NCI-H1105 (cell line): ENCODE data around the gene NRXN2.
"Not testable (repeated sequence)": the region's sequence is repeated elsewhere in the genome, so short reads cannot be mapped to it uniquely, and the experiment has no call there.

Source experiments
- DNase-seq: peaks from one replicate; lab custom pipeline; 2025; lab: John Stamatoyannopoulos, UW

NRXN2 gene

DNA sequence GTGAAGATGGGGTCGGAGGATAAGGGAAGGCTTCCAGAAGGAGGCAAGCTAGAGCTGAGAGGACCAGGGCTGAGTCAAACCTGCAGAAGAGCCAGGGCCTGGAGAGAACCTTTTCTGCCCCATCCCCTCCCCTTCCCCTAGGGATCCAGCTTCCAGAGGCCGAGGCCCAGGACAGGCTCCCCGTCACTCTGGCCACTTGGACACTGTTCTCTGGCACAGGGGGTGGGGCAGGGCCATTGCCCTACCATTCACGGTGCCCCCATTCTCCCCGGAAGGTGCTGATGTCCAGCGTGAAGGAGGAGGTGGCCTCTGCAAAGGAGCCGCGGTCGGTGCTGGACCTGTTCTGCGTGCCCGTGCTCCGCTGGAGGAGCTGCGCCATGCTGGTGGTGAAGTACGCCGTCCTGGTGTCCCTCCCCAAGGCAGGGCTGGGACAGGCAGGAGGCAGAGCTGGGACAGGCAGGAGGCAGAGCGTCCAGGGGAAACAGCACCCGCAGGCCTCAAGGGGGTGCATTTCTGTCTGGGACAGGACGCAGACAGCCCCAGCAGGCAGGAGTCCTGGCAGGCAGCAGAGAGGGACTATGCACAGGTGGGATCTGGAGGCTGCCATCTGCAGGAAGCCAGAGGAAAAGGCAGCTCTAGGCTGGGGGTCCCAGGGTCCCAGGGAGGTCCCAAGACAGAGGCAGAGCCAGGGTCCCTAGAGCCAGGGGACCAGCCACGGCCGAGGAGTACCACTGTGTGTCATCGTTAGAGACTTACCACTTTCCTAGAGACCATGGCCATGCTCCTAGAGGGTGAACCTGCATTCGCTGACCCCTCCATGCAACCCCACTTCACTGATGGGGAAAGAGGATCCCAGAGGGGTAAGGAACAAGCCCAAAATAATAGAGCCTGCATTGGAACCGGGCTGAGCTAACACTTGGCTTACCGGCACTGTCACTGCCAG lies 157.8 kb downstream of the NRXN2 start:
- no peak for DNase-seq

DNA sequence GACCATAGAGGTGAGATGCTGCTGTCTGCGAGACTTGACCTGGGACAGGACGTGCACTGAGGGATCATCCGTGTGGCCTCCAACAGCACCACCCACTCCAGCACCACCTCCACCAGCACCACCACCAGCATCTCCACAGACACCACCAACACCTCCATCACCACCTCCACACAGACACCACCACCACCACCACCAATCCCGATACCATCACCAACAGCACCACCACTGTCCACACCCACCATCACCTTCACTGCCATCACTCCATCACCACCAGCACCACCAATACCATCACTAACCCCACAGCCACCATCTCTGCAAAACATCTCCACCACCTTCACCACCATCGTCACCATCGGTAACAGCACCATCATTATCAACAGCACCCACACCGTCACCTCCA lies 158.6 kb downstream of the NRXN2 start:
- DNase-seq, result no peak

DNA sequence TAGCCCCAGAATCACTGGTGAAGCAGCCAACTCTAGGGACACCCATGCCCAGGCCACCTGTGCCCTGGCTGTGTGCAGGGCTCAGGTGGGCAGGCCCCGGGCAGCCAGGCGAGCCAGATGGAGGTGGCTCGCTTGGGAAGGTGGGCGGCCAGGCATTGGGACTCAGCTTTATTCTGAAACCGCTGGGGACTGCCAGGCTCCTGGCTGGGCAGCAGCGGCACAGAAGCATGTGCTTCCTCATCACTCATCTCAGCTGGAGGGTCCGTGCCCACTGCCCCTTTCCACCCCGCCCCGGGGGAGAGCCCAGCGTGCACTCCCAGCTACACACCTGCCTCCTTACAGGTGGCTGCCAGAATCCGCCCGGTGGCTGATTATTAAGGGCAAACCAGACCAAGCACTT lies 159.0 kb downstream of the NRXN2 start:
- DNase-seq, result no peak

DNA sequence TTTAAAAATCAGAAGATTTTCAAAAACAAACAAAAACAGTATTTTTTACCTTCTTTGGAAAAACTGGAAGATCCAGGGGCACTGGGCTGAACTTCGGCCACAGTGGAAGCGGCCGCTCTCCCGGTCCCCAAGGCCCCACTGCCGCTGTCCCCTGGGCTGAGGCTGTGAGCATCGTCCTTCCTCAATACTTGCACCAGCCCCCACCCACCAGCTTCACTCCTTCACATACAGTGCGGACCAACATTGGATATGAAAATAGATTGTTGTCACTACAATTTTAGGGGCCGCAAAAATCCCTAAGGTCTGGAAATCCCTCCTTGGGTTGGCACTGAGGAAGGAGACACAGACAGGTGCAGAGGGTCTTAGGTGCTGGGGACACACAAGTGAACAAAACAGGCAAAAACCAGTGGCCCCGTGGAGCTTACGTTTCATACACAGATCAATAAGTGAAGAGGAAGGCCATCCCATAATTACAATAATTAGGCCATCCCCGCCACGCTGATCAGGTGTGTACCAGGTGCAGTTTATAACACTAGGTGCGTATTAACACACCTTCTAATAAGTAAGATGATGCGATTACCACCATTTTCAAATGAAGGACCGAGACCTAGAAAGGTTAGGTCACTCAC lies 160.2 kb downstream of the NRXN2 start:
- DNase-seq, result no peak

DNA sequence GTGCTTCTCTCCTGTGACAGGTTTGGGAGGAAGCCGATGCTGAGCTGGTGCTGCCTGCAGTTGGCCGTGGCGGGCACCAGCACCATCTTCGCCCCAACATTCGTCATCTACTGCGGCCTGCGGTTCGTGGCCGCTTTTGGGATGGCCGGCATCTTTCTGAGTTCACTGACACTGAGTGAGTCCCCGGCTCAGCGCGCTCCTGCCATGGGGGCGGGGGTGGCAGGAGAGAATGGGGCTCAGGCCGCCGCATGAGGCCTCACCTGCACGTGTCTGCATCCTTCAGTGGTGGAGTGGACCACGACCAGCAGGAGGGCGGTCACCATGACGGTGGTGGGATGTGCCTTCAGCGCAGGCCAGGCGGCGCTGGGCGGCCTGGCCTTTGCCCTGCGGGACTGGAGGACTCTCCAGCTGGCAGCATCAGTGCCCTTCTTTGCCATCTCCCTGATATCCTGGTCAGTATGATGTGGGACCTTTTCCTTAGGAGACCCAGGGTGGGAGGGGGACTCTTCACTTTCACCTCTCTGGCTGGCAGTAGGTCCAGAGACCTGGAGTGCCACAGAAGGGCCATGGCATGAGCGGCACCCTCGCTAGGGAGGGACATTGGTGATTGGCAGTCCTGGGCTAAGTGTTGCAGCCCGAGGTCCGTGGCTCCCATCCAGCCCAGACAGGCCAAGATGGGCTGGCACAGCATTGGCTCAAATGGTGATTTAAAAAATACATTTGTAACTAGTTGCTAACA lies 160.8 kb downstream of the NRXN2 start:
- no peak for DNase-seq

DNA sequence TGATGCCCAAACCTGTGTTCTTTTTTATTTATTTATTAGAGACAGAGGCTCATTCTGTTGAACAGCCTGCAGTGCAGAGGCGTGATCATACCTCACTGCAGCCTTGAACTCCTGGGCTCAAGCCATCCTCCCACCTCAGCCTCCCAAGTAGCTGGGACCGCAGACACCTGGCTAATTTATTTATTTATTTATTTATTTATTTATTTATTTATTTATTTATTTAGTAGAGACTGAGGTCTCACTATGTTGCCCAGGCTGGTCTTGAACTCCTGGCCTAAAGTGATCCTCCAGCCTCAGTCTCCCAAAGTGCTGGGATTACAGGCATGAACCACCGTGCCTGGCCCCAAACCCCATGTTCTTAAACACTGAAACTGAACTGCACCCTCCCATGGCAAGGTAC lies 161.6 kb downstream of the NRXN2 start:
- DNase-seq, result not testable (repeated sequence)

DNA sequence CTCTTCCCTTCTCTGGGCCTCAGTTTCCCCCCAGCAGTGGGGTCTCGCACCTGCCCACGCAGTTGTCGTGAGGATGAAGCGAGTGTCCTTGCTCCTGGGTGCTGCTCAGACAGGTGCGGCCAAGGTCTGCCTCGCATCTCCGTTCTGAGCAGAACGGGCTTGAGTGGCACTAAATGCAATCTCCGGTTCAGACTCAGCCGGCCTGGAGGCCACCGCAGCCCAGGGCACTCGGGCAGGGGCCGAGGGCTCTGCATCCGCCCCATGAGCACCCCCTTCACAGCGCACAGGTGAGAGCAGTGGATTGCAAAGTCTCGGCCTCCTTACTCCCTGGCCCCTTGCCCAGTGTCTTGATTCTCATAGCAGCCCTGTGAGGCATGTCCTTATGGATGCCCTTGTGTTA lies 162.1 kb downstream of the NRXN2 start:
- no peak for DNase-seq

DNA sequence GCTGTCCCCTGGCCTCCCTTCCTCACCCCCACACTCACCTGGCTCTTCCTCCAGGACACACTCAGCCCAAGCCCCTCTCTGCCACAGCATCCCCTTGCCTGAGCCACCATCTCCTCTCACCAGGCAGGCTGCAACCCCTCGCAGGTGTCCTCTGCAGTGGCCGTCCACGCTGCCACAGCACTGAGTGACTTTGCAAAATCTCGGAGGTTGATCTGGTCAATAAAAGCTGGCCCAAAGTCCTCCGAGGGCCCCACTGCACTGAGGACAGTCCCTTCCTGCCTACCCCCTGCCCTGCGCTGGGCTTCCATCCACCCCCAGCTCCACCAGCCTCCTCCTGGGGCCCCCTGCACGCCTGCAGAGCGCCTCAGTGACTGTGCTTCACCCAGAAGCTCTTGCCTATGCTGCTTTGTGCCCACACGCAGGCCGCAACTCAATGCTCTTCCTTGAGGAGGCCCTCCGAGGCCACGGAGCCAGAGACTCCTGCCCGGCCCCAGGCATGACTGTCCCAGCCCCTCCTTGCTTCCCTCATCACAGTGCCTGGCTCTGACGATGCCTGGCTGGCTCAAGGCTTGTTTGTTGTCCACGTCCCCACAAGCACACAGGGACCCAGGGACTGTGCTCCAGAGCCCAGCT lies 162.7 kb downstream of the NRXN2 start:
- no peak for DNase-seq

DNA sequence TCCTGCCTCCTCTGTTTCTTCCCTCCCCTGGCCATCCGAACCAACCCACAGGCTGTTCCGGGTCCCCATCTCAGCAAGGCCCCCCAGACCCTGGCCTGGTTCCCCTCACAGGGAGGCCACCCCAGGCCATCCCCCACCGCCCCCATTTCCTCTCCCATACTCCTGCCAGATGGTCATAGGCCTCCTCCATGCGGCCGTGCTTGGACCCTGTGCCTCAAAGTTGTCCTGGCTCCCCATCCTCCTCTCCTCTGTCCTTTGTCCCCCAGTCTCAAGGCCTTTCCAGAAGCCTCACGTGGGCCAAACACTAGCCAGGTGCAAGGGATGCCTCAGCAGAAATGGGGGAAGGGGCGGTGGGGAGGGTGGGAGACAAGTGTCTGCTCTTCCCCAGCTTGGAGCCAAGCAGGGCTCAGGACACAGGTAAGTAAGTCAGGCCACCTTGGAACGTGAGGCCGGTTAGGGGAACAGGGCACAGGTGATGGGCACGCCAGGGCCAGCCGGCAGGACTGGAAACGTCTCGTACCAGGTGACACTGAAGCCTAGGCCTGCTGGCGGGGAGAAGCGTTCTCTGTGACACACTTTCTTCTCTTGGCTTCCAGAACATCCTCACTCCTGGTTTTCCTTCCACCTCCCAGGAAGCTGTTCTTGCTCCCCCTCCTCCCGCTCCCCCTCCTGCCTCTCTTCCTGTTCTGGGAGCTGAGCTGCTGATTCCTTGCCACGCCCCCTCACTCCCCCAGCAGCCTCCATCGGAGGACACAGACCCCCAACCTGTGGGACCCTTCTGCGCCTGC lies 163.5 kb downstream of the NRXN2 start:
- no peak for DNase-seq

DNA sequence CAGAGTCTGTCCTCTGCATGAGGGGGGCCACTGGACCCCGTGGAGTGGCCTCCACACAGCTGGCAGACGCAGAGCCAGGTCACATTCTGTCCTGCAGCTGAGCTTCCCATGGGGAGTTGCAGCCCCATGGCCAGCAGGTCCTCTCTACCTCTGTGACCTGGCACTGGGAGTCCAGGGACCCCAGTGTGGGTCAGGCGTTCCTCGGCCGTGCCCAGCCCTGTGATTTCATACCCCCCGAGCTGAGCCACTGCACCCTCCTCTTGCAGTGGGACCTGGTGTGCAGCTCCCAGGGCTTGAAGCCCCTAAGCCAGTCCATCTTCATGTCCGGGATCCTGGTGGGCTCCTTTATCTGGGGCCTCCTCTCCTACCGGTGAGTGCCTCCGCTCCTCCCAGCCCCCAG lies 164.1 kb downstream of the NRXN2 start:
- no peak for DNase-seq

DNA sequence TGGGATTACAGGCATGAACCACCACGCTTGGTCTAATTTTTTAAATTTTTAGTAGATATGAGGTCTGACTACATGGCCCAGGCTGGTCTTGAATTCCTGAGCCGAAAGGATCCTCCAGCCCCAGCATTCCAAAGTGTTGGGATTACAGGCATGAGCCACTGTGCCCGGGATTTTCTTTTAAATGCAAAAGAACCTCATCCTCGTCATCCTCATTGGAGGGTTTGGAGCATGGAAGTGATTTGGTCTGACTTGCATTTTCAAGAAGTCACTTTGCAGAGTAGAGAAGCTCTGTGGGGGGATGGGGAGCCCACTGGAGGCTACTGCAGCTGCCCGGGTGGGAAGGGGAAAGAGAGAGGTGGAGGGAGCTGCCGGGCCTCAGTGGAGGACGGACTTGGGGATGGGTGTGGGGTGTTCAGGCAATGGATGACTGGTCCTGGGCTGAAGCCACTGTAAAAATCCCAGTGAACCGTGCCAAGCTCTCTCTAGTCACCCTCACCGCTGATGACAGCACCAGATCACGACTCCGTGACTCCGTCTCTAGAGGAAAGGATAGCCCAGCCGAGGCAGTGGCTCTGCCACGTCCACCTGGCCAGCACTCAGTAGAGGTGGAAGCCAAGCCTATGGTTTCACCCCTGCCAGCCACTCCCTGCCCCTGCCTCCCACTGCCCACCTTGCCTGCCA lies 164.8 kb downstream of the NRXN2 start:
- no peak for DNase-seq

DNA sequence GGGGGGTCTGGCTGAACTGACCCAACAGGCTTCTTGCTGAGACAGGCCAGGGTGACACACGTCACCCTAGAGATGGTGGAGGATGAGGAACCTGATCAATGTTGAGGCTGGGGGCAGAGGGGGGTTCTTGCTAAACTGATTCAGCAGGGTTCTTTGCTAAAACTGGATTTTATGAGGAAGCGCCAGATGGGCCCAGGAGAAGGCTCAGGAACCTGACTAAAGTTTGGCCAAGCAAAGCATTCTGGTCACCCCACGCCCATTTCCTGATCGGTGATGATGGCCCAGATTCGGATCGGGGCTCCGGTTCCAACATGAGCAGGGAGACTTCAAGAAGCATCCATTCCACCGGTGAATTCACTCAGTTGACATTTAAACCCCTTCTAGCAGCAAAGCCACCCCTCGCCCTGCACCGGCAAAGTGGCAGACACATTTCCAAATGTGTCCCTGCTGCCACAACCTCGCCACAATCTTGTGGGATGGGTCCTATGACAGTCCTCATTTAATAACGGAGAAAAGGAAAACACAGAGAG lies 166.2 kb downstream of the NRXN2 start:
- no peak for DNase-seq
